A549 (cell line): ENCODE measurements around the gene HS6ST1. TPM values are rescaled to one million over a fixed set of nuclear protein-coding genes. Genes with fewer than 3 reads are reported as not detected.

Experiments used
- ATAC-seq, 2 experiments: fragments of 200-7000 bp in 1 of 2; fragments of >200 bp in 1 of 2; cut with Nextera tagmentation in 1 of 2; cut with Tn5 transposase in 1 of 2; 3 replicates each; pipeline versions ENCODE4 v1.8.0 to v1.9.1; 2018 to 2020; ENCODE audit warnings: mild to moderate bottlenecking in 1 of 2, moderate library complexity in 1 of 2
- CTCF ChIA-PET: fragments of 300-600 bp; sonication (Branson Sonifier 250); formaldehyde crosslinking; extraction: SDS; loops from one replicate; lab custom pipeline; 2021; ENCODE audit warnings: antibody characterized with exemption, inconsistent platforms; lab: Yijun Ruan, JAX
- POLR2A ChIA-PET: fragments of 350-600 bp; formaldehyde crosslinking; extraction: SDS; loops from one replicate; lab custom pipeline; 2021; ENCODE audit warnings: antibody characterized with exemption, inconsistent platforms; lab: Yijun Ruan, JAX
- DNase-seq, 2 experiments: peaks; one replicate each; pipeline versions ENCODE4 v3.0.0 to v3.0.0-alpha.2; 2011 to 2016; ENCODE audit warnings: low read depth in 1 of 2, low spot score in 1 of 2
- FAIRE-seq: peaks from 2 replicates; lab custom pipeline; 2011; peaks lifted over from hg19 to GRCh38; lab: Jason Lieb, UNC
- H3K27ac ChIP-seq, 2 experiments: fragments of >200 bp; sonication (Bioruptor Twin); formaldehyde crosslinking; 3 replicates each; pipeline ENCODE4 v1.5.1; 2016 to 2017
- H3K4me1 ChIP-seq: fragments of >200 bp; sonication (Bioruptor Twin); formaldehyde crosslinking; 3 replicates; pipeline ENCODE4 v1.6.1; 2016
- H3K4me2 ChIP-seq: fragments of >200 bp; sonication (Bioruptor Twin); formaldehyde crosslinking; 3 replicates; pipeline ENCODE4 v1.6.1; 2016
- H3K4me3 ChIP-seq: fragments of >200 bp; sonication (Bioruptor Twin); formaldehyde crosslinking; 3 replicates; pipeline ENCODE4 v1.5.1; 2016
- H3K9me3 ChIP-seq: fragments of >200 bp; sonication (Bioruptor Twin); formaldehyde crosslinking; 3 replicates; pipeline ENCODE4 v1.6.1; 2016
- CBX2 ChIP-seq: fragments of 200-600 bp; sonication (generic); IDR thresholded peaks from 2 replicates; pipeline ENCODE4 v1.6.1; 2016; ENCODE audit warnings: low read depth, mild to moderate bottlenecking, borderline replicate concordance
- CBX8 ChIP-seq: fragments of 200-600 bp; sonication (generic); IDR thresholded peaks from 2 replicates; pipeline ENCODE4 v1.6.1; 2016
- CHD4 ChIP-seq: fragments of 200-600 bp; sonication (generic); IDR thresholded peaks from 2 replicates; pipeline ENCODE4 v1.6.1; 2016; ENCODE audit warnings: antibody characterized with exemption, mild to moderate bottlenecking, borderline replicate concordance
- CTCF ChIP-seq: fragments of >200 bp; sonication (Bioruptor Twin); formaldehyde crosslinking; IDR thresholded peaks from 3 replicates; pipeline ENCODE4 v1.5.1; 2016
- E2F6 ChIP-seq: IDR thresholded peaks from 2 replicates; pipeline ENCODE4 v1.6.1; 2012; ENCODE audit warnings: low read depth, borderline replicate concordance
- EHF ChIP-seq: fragments of 250-450 bp; sonication (Bioruptor Pico); IDR thresholded peaks from 2 replicates; pipeline ENCODE4 v1.5.0; 2020; ENCODE audit warnings: mild to moderate bottlenecking
- FOSB ChIP-seq: fragments of 250-450 bp; sonication (Bioruptor Pico); IDR thresholded peaks from 2 replicates; pipeline ENCODE4 v1.5.0; 2020; ENCODE audit warnings: mild to moderate bottlenecking, moderate library complexity
- HOXB13 ChIP-seq: fragments of 250-450 bp; sonication (Bioruptor Pico); IDR thresholded peaks from 2 replicates; pipeline ENCODE4 v1.5.0; 2020; ENCODE audit warnings: low read depth, mild to moderate bottlenecking, moderate library complexity
- JUNB ChIP-seq: fragments of >200 bp; sonication (Bioruptor Twin); formaldehyde crosslinking; IDR thresholded peaks from 2 replicates; pipeline ENCODE4 v1.6.1; 2016
- MAFK ChIP-seq: fragments of 450-650 bp; IDR thresholded peaks from 2 replicates; pipeline ENCODE4 v1.6.1; 2014; ENCODE audit not compliant: partially characterized antibody
- MAX ChIP-seq: IDR thresholded peaks from 2 replicates; pipeline ENCODE4 v1.6.1; 2012
- MAZ ChIP-seq: fragments of 150-350 bp; IDR thresholded peaks from 2 replicates; pipeline ENCODE4 v1.6.1; 2014; ENCODE audit warnings: antibody characterized with exemption, low read depth, low read length, borderline replicate concordance
- NPAS2 ChIP-seq: fragments of 250-450 bp; sonication (Bioruptor Pico); IDR thresholded peaks from 2 replicates; pipeline ENCODE4 v1.8.0; 2022; ENCODE audit warnings: mild to moderate bottlenecking, moderate library complexity, borderline replicate concordance
- NR3C1 ChIP-seq: fragments of >200 bp; sonication (Bioruptor Twin); formaldehyde crosslinking; IDR thresholded peaks from 3 replicates; pipeline ENCODE4 v1.6.1; 2017
- PHF8 ChIP-seq: fragments of 200-600 bp; sonication (generic); IDR thresholded peaks from 2 replicates; pipeline ENCODE4 v1.6.1; 2016; ENCODE audit warnings: low read depth, mild to moderate bottlenecking, antibody characterized with exemption, moderate library complexity, borderline replicate concordance
- POLR2A ChIP-seq: IDR thresholded peaks from 2 replicates; pipeline ENCODE4 v1.6.1; 2012; ENCODE audit warnings: mild to moderate bottlenecking, low read length
- REST ChIP-seq: fragments of 200-600 bp; sonication (generic); IDR thresholded peaks from 2 replicates; pipeline ENCODE4 v1.6.1; 2016; ENCODE audit warnings: antibody characterized with exemption, mild to moderate bottlenecking, moderate library complexity
- RFX5 ChIP-seq: fragments of 450-650 bp; IDR thresholded peaks from 2 replicates; pipeline ENCODE4 v1.7.1; 2014; ENCODE audit warnings: antibody characterized with exemption, mild to moderate bottlenecking, moderate library complexity
- WGBS: methylation state at CpG from one replicate; pipeline ENCODE4 v1.1.6; 2017; ENCODE audit errors: missing lambda C conversion rate; 5-methylcytosine and 5-hydroxymethylcytosine counted together
- polyA plus RNA-seq, 4 experiments: library from polyadenylated mRNA; depleted of rRNA in 3 of 4; stranded (reverse); fragments of >200 nt; fragmentation: RNase III in 1 of 4; extraction: RNeasy Plus Mini Kit Qiagen cat#74134 plus additional on column Dnase treatment in 1 of 4; gene quantifications; 2 replicates in 3 of 4; 3 replicates in 1 of 4; pipeline ENCODE4 v1.2.3, GENCODE V29; 2011 to 2017
- TF ChIP-seq, protein P1 (sequence below): fragments of >200 bp; sonication (Bioruptor Twin); formaldehyde crosslinking; IDR thresholded peaks from 3 replicates; pipeline ENCODE4 v1.6.1; 2016
- TF ChIP-seq, protein P2 (sequence below): fragments of >200 bp; sonication (Bioruptor Twin); formaldehyde crosslinking; IDR thresholded peaks from 2 replicates; pipeline ENCODE4 v1.6.1; 2016
- TF ChIP-seq, protein P3 (sequence below): IDR thresholded peaks from 2 replicates; pipeline ENCODE4 v1.6.1; 2012

HS6ST1 gene
- polyA plus RNA-seq, 2 of the 4 experiments (the other 2 are of a cell fraction): 3.8 to 11.6 TPM

GRCh38 chr2:128345436-128346165 is 26.9 kb upstream of the HS6ST1 start:
- no peak for ATAC-seq
- DNase-seq: no peak
- H3K9me3 ChIP-seq: no peaks in the 10 kb centered on the region
- FAIRE-seq: no peak
- CTCF ChIA-PET: interaction anchor here (0.6 to 1.3 kb wide), 2 partner anchors 10 to 131 kb away, joined by 3 read pairs; no protein-coding TSS in a partner anchor
- TF ChIP-seq, protein P1, sequence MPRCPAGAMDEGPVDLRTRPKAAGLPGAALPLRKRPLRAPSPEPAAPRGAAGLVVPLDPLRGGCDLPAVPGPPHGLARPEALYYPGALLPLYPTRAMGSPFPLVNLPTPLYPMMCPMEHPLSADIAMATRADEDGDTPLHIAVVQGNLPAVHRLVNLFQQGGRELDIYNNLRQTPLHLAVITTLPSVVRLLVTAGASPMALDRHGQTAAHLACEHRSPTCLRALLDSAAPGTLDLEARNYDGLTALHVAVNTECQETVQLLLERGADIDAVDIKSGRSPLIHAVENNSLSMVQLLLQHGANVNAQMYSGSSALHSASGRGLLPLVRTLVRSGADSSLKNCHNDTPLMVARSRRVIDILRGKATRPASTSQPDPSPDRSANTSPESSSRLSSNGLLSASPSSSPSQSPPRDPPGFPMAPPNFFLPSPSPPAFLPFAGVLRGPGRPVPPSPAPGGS: no peak
- TF ChIP-seq MAX (no peak), MAZ (no peak), HOXB13 (CRISPR knock-in tag) (no peak), NPAS2 (no peak), POLR2A (no peak), PHF8 (no peak), E2F6 (no peak), RFX5 (no peak), CHD4 (no peak)
- TF ChIP-seq, protein P2, sequence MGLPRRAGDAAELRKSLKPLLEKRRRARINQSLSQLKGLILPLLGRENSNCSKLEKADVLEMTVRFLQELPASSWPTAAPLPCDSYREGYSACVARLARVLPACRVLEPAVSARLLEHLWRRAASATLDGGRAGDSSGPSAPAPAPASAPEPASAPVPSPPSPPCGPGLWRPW: no peak
- TF ChIP-seq, all 56 proteins: peak for 0
- H3K4me1 ChIP-seq: no peaks in the 10 kb centered on the region
- 67% methylated on average over 32 of the region's 43 CpGs for WGBS
- POLR2A ChIA-PET: no interaction called here
- H3K27ac ChIP-seq: no peak overlapping the region
- no peak overlapping the region for H3K4me2 ChIP-seq
- no peak overlapping the region for H3K4me3 ChIP-seq

DNA sequence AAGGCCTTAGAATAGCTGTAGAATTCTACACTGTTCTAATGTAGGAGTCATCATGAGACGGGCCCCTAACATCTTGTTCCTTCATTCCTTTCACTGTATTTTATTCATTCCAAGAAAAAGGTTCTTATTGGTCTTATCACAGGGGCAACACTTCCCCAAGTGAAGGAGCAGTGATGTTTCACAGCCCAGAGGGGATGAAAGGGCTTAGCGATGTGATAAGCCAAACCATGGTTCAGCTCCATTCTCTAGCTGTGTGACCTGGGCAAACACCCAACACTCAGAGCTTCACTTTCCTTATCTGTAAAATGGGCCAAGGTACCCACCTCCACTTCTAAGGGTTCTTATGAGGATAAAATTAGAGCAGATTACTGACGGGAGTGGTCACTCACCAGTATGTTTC is 25.4 kb upstream of the HS6ST1 start:
- no peak for FAIRE-seq
- H3K4me2 ChIP-seq: no peak overlapping the region
- H3K4me1 ChIP-seq: no peaks in the 10 kb centered on the region
- 55% methylated on average over 3 of the region's 3 CpGs for WGBS
- TF ChIP-seq, protein P2: no peak
- TF ChIP-seq MAFK (no peak), CBX8 (no peak), EHF (CRISPR knock-in tag) (no peak), REST (no peak), POLR2A (no peak), NR3C1 (no peak), CBX2 (no peak), HOXB13 (CRISPR knock-in tag) (no peak), CTCF (no peak), JUNB (no peak), FOSB (CRISPR knock-in tag) (no peak)
- TF ChIP-seq, protein P3, sequence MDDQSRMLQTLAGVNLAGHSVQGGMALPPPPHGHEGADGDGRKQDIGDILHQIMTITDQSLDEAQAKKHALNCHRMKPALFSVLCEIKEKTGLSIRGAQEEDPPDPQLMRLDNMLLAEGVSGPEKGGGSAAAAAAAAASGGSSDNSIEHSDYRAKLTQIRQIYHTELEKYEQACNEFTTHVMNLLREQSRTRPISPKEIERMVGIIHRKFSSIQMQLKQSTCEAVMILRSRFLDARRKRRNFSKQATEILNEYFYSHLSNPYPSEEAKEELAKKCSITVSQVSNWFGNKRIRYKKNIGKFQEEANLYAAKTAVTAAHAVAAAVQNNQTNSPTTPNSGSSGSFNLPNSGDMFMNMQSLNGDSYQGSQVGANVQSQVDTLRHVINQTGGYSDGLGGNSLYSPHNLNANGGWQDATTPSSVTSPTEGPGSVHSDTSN: no peak
- H3K4me3 ChIP-seq: no peak overlapping the region
- no peak overlapping the region for H3K27ac ChIP-seq
- CTCF ChIA-PET: interaction anchor here (1.3 kb wide), 1 partner anchor 12 kb away, joined by 3 read pairs; no protein-coding TSS in a partner anchor
- POLR2A ChIA-PET: no interaction called here
- ATAC-seq: no peak
- H3K9me3 ChIP-seq: no peaks in the 10 kb centered on the region
- no peak for DNase-seq
